ENCODE measurements around the gene BEAN1.

DNA sequence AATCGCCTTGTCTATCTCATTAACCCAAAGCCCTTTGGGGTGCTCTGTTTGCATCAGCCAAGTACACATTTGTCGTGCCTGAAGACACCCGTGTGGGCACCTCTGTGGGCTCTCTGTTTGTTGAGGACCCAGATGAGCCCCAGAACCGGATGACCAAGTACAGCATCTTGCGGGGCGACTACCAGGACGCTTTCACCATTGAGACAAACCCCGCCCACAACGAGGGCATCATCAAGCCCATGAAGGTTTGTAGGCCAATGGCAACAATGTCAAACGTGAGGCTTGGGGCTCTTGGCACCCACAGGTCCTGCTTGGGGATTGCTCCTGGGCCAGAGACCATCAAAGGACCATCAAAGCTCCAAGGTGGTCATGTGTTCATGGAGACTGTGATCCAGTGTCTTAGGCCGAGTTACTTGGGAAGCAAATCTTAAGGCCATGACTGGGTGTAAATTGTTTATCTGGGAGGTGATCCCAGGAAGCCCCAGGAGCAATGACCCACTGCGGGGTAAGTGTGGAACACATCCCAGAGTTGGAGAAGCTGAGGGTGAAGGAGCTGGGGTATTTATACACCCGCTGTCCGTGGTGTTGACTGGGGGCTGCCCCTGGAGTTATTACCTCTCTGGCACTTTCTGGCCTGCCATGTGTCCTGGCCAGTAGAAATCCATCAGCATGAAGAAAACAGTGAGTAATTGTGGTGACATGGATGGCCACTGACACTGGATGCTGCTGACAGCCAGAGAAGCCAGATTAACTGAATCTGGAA, 36.6 kb upstream of the BEAN1 start:
- TF ChIP-seq, protein P1, sequence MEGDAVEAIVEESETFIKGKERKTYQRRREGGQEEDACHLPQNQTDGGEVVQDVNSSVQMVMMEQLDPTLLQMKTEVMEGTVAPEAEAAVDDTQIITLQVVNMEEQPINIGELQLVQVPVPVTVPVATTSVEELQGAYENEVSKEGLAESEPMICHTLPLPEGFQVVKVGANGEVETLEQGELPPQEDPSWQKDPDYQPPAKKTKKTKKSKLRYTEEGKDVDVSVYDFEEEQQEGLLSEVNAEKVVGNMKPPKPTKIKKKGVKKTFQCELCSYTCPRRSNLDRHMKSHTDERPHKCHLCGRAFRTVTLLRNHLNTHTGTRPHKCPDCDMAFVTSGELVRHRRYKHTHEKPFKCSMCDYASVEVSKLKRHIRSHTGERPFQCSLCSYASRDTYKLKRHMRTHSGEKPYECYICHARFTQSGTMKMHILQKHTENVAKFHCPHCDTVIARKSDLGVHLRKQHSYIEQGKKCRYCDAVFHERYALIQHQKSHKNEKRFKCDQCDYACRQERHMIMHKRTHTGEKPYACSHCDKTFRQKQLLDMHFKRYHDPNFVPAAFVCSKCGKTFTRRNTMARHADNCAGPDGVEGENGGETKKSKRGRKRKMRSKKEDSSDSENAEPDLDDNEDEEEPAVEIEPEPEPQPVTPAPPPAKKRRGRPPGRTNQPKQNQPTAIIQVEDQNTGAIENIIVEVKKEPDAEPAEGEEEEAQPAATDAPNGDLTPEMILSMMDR (conservative IDR thresholded peaks at IDR 0.05; ENCODE audit: low read depth in 2 of 2) = no peak
- no peak for TF ChIP-seq POLR2AphosphoS5 (IDR thresholded peaks at IDR 0.05; ENCODE audit: low read depth)
- TF ChIP-seq EZH2 (IDR thresholded peaks at IDR 0.05; ENCODE audit: low read depth, unreplicated experiment) = no peak
- TF ChIP-seq, protein P2, sequence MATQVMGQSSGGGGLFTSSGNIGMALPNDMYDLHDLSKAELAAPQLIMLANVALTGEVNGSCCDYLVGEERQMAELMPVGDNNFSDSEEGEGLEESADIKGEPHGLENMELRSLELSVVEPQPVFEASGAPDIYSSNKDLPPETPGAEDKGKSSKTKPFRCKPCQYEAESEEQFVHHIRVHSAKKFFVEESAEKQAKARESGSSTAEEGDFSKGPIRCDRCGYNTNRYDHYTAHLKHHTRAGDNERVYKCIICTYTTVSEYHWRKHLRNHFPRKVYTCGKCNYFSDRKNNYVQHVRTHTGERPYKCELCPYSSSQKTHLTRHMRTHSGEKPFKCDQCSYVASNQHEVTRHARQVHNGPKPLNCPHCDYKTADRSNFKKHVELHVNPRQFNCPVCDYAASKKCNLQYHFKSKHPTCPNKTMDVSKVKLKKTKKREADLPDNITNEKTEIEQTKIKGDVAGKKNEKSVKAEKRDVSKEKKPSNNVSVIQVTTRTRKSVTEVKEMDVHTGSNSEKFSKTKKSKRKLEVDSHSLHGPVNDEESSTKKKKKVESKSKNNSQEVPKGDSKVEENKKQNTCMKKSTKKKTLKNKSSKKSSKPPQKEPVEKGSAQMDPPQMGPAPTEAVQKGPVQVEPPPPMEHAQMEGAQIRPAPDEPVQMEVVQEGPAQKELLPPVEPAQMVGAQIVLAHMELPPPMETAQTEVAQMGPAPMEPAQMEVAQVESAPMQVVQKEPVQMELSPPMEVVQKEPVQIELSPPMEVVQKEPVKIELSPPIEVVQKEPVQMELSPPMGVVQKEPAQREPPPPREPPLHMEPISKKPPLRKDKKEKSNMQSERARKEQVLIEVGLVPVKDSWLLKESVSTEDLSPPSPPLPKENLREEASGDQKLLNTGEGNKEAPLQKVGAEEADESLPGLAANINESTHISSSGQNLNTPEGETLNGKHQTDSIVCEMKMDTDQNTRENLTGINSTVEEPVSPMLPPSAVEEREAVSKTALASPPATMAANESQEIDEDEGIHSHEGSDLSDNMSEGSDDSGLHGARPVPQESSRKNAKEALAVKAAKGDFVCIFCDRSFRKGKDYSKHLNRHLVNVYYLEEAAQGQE (IDR thresholded peaks at IDR 0.05; ENCODE audit: unreplicated experiment) = no peak

Data from GM23338 (cell line).